GM18858 (cell line): ENCODE results near the gene GRM2.

Experiments used
- ATAC-seq: cut with Tn5 transposase; IDR thresholded peaks from one replicate; pipeline ENCODE4 v1.9.1; 2021; ENCODE audit not compliant: unreplicated experiment

GRM2 gene

DNA sequence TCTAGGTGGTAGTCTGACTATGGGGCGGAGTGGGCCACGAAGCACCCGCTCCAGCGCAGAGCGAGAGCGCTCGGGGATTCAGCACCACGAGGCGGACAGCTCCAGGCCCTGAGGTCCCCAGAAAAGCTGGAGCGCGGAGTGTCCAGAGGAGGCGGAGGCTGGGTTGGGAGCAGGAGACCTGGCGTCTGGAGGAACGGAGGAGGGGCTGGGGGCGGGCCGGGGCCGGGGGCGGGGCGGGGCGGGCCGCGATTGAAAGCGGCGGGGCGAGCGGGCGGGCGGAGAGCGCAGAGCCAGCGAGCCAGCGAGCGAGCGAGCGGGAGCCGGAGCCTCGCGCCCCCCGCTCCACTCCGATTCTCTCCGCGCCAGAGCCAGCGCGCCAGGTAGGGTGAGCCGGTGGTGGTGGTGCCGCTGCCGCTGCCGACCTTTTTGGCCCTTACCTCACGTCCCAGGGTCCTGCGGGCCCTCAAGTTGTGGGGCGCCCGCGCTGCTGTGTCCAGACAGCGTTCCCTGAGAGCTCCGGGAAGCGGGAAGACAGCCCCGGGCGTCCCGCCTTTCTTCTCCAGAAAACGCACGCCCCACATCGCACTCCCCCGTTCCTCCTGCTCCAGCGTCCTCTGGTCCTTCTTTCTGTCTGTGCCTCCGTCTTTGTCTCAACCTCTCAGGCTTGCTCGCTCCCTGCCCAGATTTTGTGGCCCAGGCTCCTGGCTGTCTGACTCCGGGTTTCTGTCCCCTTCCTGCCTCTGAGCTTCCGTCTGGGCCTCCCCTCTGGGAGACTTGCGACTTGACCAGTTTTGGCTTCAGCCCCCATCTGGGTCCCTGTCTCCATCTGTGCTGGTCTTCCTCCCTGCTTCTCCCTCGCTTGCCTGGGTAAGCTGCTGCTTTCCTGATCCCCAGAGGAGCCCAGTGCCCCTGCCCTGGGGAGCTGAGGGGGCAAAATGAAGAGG lies at the start of gene GRM2:
TSS of gene GRM2 (plus strand) at position 281 of the 944 bp plus-strand sequence. CDS start 1,916 bp downstream, outside the sequence.
- ATAC-seq = no peak

DNA sequence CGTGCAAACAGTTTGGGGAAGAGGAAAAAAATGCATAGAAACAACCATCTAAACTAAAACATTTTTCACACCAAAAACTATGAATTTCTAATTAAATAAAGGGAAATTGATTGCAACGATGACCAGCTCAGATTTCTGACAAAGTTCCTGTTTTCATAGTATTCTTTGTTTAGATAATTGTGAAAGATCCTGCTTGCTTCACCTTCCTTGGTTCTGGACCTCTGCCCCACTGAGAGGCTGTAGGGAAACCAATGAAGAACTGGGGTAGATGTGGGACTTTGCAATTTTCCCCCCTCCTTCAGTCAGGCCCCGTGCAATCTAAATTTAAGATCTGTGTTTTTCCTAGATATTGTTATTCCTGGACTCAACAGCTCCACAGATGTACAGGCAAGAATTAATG lies 49.6 kb upstream of the GRM2 start:
- ATAC-seq = no peak

DNA sequence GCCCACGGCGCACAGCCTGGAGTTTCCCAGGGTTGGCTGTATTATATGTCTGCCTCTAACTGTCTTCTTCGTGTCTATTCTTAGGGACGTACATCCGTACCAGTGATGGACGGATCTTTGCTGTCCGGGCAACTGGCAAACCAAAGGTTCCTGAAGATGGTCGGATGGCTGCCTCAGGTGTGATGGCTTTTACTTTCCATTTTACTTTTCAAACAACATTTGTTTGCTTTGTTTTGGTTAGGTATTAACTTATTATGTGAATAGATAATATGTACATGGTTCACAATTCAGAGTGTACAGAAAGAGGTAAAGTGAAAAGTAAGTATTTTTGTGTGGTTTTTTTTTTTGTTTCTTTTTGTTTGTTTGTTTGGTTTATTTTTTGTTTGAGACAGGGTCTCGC lies 46.9 kb upstream of the GRM2 start:
- ATAC-seq = no peak

DNA sequence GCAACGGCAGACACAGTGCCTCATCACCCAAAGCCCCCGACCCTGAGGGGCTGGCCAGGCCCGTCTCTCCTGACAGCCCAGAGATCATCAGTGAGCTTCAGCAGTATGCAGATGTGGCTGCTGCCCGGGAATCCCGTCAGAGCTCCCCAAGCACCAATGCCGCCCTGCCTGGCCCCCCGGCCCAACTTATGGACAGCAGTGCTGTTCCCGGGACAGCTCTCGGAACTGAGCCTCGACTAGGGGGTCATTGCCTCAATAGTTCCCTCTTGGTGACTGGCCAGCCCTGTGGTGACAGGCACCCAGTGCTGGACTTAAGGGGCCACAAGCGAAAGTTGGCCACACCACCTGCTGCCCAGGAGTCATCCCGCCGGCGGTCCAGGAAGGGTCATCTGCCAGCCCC lies 44.4 kb upstream of the GRM2 start:
- no peak for ATAC-seq

DNA sequence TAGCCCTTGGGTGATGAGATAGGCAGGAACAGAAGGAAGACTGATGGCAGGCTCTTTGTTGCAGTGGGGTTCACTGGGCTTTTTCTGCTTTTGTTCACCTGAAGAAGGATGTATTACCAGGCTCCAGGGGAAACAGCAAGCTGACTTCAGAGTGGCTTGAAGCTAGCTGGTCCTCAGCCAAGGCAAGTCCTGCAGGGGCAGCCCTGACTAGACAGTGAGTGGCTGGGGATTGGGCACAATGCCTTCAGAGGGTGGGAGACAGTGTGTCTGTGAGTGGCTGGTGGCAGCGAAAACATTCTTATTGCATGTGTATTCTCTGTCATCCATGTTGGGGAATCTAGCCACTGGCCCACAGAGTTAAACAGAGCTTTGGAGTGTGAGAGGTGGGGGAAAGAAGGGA lies 38.1 kb upstream of the GRM2 start:
- ATAC-seq = no peak

DNA sequence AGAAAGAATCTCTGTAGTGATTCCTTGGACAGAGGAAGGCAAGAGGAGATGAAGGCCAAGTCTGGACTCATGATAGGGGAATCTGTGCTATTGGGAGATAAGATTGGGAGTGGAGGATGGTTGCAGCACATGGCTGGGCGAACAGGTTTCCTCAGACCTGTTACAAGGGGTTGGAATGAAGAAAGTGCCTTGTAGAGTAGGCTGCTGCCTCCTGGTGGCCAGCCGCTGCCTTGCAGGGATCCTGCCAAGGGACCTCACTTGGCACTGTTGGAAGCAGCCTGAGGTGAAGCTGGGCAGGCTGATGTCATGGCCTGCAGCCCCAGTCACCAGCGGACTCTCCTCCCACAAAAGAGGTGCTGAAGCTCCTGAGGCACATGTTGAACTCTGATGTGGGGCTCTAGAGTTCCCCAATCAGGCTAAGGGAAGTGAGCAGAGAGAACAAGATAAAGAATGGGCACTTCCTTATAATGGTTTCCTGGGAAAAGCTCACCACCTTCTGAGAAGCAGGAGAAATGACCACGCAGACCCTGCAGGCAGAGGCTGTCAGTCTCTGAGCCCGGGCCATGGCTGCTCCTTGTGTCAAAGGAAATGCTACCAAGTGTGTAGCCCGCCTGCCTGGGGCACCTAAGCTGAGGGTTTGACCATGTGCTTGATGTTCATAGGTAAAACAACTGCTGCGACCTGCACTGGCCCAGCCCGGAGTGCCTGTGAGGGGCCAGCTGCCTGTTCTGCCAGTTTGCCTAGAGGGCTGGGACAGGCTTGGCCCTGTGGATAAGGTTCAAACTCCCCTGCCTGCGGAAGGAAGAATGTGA lies 37.4 kb upstream of the GRM2 start:
- ATAC-seq = no peak

DNA sequence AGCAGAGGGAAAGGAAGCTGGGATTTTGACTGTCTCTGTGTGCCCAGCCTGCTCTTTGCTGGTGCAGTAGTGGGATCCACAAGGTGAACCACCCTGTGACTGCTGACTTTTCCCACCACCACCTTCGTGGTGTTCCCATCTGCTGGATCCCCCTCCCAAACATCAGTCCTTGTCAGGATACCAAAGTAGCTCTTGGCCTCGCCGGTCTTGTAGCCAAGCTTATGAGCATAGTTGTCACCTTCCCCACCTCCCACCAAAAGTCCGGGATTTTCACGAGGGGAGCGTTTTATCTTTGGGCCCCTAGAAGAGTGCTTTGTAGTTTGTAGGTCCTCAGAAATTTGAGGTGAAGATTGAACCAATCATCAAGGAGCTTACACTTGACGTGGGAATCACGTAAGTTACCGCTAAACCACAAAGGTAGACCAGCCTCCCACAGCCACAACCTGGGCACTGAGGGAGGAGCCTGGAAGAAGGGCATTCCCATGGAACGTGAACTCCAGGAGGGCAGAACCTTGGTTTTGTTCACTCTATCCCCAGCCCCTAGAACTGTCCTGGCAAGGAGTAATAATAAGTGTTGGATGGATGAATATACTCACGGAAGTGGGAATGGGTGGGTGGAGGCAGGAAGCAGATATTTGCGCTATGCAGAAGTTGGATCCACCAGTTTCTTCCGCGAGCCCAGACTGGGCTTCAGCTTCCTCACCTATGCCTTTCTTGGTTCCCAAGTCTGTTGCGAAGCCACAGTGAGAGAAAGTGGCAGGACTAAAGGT lies 36.6 kb upstream of the GRM2 start:
- ATAC-seq = no peak

DNA sequence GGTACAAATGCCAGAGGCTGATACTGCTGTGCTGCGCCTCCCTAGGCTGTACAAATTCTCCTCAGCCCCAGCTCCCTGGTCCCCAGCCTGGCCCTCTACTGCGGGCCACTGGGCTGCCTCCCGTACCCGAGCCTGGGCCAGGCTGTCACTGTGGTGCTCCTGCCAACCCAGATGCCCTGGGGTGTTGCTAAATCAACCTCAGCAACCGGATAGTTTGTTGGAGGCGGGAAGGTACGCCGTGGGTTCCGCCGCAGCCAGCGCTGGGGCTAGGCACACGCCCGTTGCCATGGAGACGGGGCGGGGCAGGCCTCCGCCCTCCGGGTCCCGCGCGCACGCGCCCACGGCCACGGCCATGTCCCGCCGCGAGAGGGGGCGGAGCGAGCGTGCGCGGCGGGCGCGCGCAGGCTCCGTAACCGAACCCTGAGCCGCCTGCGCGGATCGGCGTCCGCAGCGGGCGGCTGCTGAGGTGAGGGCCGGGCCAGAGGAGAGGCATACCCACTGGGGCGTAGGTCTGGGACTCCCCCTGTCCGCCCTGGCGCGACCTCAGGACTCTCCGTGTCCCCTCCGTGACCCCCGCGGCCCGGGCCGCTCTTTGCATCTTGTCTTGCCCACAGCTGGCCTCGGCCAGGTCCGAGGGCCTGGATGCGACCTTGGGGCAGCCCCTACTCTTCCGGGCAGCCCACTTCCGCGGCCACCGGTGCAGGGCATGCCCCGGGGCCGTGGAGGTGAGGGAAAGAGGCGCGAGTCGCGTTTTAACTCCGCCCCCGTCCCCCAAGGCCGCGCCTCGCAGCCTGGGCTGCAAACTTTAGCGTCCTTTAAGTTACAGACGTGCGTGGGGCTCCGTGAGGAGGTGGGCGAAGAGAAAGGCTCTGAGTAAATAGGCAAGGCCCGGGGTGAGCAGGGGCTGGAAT lies 35.8 kb upstream of the GRM2 start, which contains the start of gene TEX264:
TSS of gene TEX264 (plus strand) at position 430 of the 911 bp plus-strand sequence. CDS start 3,053 bp downstream, outside the sequence.
- ATAC-seq = peak; percentile 58

DNA sequence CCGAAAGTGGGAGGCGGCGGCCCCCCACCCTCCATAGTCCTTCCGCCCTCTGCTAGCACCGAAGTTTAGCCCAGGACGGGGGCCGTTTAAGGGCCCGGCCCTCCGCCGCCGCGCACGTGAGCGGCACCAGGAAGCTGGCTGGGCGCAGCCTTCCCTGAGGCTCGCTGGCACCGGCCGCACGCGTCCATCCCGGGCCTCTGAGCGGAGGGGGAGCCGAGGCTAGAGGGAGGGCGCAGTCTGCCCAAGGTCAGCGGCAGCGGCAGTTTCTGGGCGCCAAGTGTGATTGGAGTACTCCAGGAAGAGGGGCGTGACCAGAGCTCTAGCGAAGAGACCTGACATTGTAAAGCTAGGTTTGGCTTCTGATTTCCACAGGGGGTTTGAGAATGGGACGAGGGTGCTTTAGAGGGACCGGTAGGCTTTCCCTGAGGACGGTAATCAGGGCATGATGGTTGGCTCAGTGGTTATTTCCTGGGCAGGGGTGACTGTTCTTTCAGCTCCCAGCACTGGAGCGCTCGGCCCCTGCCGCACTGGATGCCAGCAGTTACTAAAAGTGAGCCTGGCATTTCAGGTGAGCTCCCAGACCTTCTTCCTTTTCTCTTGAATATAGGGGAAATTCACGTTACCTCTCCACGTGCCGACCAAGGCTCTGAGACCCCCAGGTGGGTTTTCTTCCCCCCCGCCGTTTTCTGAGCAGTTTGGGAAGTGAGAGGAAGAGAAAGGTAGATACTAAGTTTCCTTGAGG lies 35.0 kb upstream of the GRM2 start:
- peak; percentile 22 for ATAC-seq

DNA sequence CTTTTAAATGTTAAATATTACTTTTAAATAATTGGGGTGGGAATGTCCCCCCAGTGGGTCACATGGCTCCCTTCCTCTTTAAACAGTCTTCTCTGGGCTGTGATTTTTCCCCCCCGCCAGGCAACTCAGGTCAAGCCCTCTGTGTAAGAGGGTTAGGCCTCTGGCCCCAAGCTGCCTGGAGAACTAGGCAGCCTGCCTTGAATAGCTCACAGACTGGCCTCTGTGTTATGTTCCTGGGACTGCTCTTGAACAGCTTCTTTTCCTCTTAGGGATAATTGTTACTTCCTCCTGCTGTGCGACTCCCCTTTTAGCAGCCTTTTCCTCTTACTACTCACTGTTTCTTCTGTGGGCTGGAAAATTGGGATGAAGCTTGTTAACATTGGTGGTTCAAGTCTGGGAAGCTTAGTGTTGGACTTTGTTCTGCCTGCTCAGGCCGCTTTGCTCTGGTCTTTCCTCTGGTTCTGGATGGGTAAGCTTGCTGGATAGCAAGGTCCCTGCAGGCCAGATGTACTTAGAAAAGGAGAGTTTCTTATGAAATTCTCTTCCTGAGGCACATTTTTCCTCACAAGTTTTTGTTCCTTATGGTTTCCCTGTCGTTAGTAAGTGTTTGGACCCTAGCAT lies 33.6 kb upstream of the GRM2 start:
- ATAC-seq = no peak

DNA sequence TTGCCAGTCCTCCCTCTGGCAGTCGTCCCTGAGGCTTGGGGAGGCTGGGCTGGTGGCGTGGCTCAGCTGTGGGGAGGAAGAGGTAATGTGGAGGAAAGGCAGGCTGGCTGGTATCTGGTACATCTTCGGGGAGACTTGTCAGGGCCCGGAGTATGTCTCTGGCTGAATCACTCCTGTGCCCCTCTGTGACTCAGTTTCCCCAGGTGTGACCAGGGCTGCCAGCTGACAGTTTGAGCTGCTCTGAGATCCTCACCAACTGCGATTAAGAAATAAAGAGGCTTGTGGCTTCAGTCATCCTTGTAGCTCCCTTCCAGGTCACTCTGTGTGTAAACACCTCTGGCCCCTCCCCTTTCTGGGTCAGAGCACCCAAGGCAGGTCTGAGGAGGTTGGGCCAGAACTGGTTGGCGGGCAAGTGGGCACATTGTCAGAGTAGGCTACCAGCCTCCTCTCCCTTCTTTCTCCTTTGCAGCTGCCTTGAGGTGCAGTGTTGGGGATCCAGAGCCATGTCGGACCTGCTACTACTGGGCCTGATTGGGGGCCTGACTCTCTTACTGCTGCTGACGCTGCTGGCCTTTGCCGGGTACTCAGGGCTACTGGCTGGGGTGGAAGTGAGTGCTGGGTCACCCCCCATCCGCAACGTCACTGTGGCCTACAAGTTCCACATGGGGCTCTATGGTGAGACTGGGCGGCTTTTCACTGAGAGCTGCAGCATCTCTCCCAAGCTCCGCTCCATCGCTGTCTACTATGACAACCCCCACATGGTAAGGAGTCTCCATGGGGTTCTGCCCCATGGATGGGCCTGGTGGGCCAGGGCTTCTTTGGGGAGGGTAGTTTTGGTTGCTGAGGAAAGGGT lies 32.8 kb upstream of the GRM2 start:
- ATAC-seq = no peak

DNA sequence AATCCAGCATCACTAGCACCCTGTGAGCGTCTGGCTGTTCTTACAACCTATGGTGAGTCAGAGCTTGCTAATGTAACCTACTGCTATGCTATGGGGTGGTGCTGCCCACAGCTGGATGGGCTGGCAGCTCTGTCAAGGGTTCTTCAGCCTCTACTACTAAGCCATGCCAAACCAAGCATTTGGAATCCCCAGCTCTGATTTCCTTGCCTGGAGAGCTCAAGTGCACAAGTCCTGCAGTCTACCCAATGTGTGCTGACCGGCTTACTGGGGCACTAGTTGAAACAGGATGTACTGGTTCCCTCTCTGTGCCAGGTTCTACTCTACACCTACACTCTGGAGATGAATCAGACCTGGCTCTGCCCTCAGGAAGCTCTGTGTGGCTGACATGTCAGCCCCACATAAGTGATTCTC lies 31.7 kb upstream of the GRM2 start:
- ATAC-seq = no peak

DNA sequence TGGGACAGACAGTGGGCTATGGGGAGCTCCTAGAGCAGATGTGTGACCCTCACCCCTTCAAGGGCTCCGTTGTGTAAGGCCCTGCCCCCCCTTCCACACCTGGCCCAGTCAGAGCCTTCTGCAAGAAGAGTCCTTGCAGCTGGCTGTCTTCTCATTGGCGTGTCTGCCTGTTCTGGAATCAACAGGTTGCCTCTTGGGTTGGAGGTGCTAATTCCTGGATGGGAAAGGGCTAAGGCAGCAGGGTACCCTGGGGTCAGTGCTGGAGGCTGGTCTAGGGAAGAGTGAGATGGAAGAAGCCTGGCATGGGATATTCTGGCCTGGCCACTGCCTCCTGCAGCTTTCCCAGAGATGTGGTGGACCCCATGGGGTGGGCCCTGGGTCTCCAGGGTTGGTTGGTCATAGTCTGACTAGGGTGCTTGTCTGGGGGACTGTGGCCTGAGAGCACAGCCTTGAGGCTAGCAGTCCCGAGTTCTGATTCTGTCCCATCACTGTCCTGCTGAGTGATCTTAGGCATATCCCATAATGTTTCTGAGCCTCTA lies 30.7 kb upstream of the GRM2 start:
- ATAC-seq = no peak

DNA sequence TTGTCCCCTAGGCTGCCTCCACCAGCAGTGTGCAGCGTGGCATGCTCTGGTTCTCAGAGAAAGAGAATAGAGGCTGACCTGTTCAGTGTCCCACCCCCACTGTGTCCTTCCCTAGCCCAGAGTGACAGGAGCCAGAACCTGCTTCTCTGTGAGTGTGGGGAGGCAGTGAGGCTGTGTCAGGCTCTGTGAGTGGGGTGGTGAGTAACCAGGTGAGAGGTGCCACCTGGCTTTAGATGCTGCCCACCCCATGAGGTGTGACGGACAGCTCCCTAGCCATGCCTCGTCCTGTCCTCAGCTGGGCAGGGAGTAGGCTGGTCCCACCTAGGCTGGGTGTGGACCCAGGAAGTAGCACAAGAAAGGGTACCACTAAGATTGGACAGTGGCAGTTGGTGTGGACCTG lies 29.5 kb upstream of the GRM2 start:
- no peak for ATAC-seq

DNA sequence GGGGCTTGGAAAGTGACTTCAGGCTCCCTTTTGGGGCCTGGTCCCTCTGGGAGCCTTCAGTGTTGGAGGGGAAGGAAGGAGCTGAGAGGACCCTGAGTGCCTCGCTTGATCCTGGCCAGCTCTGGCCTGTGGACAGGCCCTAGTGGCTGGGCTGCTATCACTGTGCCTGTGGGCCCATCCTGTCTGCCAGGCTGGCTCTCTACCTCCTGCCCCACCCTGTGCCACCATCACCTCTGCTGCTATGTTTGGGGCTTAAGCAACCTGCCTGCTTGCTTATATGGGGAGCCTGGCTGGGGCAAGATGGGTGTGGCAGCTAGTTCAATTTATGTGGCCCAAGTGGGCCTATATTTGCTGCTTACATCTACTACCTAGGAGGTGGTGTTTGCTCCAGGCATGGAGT lies 28.7 kb upstream of the GRM2 start:
- no peak for ATAC-seq

DNA sequence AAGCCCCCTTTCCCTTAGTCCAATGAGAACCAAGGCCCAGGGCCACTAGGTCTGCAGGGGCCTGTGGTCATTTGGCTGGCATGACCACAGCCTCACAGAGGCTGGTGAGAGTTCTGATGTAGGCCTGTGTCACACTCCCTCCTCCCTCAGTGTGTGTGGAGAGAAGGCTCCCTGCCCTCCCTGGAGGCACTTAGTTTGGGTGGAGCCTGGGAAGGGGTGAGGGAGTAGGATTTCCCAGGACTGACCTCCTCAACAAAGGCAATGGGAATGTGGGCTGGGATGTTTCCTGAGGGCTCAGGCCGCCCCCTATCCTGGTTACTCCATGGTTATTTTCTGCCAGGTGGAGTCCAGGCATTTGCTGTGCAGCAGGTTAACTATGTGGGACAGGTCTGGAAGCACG lies 28.2 kb upstream of the GRM2 start:
- ATAC-seq = no peak

DNA sequence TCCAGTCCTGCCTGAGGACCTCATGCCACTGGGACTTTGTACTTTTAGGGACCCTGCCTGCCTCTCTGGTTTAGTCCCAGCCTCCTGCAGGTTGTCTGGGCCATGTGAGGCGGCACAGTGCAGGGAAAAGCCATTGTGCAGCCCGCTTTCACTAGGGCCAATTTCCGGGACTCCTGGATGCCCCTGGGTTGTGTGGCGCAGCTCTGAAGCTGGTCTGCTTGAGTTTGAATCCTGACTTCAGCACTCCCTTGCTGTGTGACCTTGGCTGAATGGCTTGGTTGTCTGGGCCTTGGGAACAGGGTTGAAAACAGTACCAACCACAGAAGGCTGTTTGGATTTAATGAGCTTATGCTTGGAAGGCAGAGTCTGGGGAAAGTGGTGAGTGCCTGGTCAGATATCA lies 27.6 kb upstream of the GRM2 start:
- no peak for ATAC-seq

DNA sequence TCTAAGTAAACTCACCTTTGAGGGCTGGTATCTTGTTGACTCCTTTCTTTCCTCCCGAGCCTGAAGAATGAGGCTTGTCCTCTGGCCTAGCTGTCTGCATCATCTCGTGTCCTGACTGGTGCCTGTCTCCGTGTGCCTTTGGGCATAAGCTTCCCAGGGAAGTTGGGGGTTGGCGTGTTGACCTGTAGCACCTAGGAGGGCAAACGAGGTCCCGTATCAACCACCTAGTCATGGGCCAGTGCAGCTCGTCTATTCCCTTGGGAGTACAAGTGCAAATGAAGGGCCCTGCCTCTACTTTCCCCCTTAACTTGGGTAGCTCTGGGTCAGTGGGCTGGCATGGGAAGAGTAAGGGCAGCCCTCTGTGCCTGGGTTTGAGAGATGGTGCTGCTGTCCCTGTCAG lies 27.1 kb upstream of the GRM2 start:
- ATAC-seq = no peak
